ENCODE data around the gene FBXW9. TPM values are rescaled to one million over a fixed set of nuclear protein-coding genes. Genes with fewer than 3 reads are reported as not detected.
A peak's percentile ranks its signal among the peaks of the same experiment; 100 is the strongest.
"Not testable (repeated sequence)": the region's sequence is repeated elsewhere in the genome, so short reads cannot be mapped to it uniquely, and the experiment has no call there.

FBXW9 gene
- total RNA-seq, 1 donor from 2014 or later = 3.1 TPM

GRCh38 chr19:12647047-12647446 lies 49.4 kb downstream of the FBXW9 start:
- Histone ChIP-seq H3K9me3 (ENCODE audit: control insufficient read depth in 3 of 3, low read length in 3 of 3) (no peaks in the 10 kb centered on the region), H3K27ac (ENCODE audit: low read depth, low read length) (no peak overlapping the region), H3K36me3 (ENCODE audit: control insufficient read depth in 3 of 3, insufficient read depth in 3 of 3, low read length in 3 of 3) (peaks cover 2 to 8% (median 2%) of the 10 kb centered on the region in 3 donors), H3K4me3 (ENCODE audit: low read length in 3 of 3) (no peak overlapping the region), H3K4me1 (ENCODE audit: control insufficient read depth in 3 of 3, insufficient read depth in 3 of 3, low read length in 3 of 3) (peaks cover 7% of the 10 kb centered on the region in 3 donors), H3K27me3 (ENCODE audit: control insufficient read depth in 3 of 3, insufficient read depth in 3 of 3, low read length in 3 of 3) (no peaks in the 10 kb centered on the region), H3K9ac (ENCODE audit: low read depth in 1 of 3, low read length in 3 of 3) (no peak overlapping the region)

- no peaks in the 10 kb centered on the region for H3K27me3 ChIP-seq (ENCODE audit: control insufficient read depth in 3 of 3, insufficient read depth in 3 of 3, low read length in 3 of 3)
- H3K4me3 ChIP-seq (ENCODE audit: low read length in 3 of 3) = no peak overlapping the region
- H3K4me1 ChIP-seq (ENCODE audit: control insufficient read depth in 3 of 3, insufficient read depth in 3 of 3, low read length in 3 of 3) = peaks cover 7% of the 10 kb centered on the region in 3 donors
- no peak overlapping the region for H3K27ac ChIP-seq (ENCODE audit: low read depth, low read length)
- H3K36me3 ChIP-seq (ENCODE audit: control insufficient read depth in 3 of 3, insufficient read depth in 3 of 3, low read length in 3 of 3) = peaks cover 0 to 7% (median 2%) of the 10 kb centered on the region in 3 donors
- no peak overlapping the region for H3K9ac ChIP-seq (ENCODE audit: low read depth in 1 of 3, low read length in 3 of 3)
- no peaks in the 10 kb centered on the region for H3K9me3 ChIP-seq (ENCODE audit: control insufficient read depth in 3 of 3, low read length in 3 of 3)
Observed at GRCh38 chr19:12646551-12646950, 49.9 kb downstream of the FBXW9 start.

- H3K27ac ChIP-seq (ENCODE audit: low read depth, low read length); H3K4me3 ChIP-seq (ENCODE audit: low read length in 3 of 3); H3K36me3 ChIP-seq (ENCODE audit: control insufficient read depth in 3 of 3, insufficient read depth in 3 of 3, low read length in 3 of 3); H3K27me3 ChIP-seq (ENCODE audit: control insufficient read depth in 3 of 3, insufficient read depth in 3 of 3, low read length in 3 of 3); H3K9me3 ChIP-seq (ENCODE audit: control insufficient read depth in 3 of 3, low read length in 3 of 3); H3K9ac ChIP-seq (ENCODE audit: low read depth in 1 of 3, low read length in 3 of 3): not testable (repeated sequence)
- H3K4me1 ChIP-seq (ENCODE audit: control insufficient read depth in 3 of 3, insufficient read depth in 3 of 3, low read length in 3 of 3) = peaks cover 14 to 16% (median 14%) of the 10 kb centered on the region in 3 donors
Observed at GRCh38 chr19:12643716-12644115, 52.7 kb downstream of the FBXW9 start.

GRCh38 chr19:12642506-12642905 lies 53.9 kb downstream of the FBXW9 start:
- Histone ChIP-seq H3K4me1 (ENCODE audit: control insufficient read depth in 3 of 3, insufficient read depth in 3 of 3, low read length in 3 of 3) (peaks cover 7 to 9% (median 7%) of the 10 kb centered on the region in 3 donors), H3K36me3 (ENCODE audit: control insufficient read depth in 3 of 3, insufficient read depth in 3 of 3, low read length in 3 of 3) (no peaks in the 10 kb centered on the region), H3K9ac (ENCODE audit: low read depth in 1 of 3, low read length in 3 of 3) (no peak overlapping the region), H3K9me3 (ENCODE audit: control insufficient read depth in 3 of 3, low read length in 3 of 3) (no peaks in the 10 kb centered on the region), H3K4me3 (ENCODE audit: low read length in 3 of 3) (no peak overlapping the region), H3K27me3 (ENCODE audit: control insufficient read depth in 3 of 3, insufficient read depth in 3 of 3, low read length in 3 of 3) (no peaks in the 10 kb centered on the region), H3K27ac (ENCODE audit: low read depth, low read length) (no peak overlapping the region)

- Histone ChIP-seq H3K36me3 (ENCODE audit: control insufficient read depth in 3 of 3, insufficient read depth in 3 of 3, low read length in 3 of 3) (no peaks in the 10 kb centered on the region), H3K4me1 (ENCODE audit: control insufficient read depth in 3 of 3, insufficient read depth in 3 of 3, low read length in 3 of 3) (peaks cover 7 to 9% (median 7%) of the 10 kb centered on the region in 3 donors), H3K4me3 (ENCODE audit: low read length in 3 of 3) (no peak overlapping the region), H3K27ac (ENCODE audit: low read depth, low read length) (no peak overlapping the region), H3K9ac (ENCODE audit: low read depth in 1 of 3, low read length in 3 of 3) (no peak overlapping the region), H3K27me3 (ENCODE audit: control insufficient read depth in 3 of 3, insufficient read depth in 3 of 3, low read length in 3 of 3) (no peaks in the 10 kb centered on the region), H3K9me3 (ENCODE audit: control insufficient read depth in 3 of 3, low read length in 3 of 3) (no peaks in the 10 kb centered on the region)
Observed at GRCh38 chr19:12641456-12641855, 55.0 kb downstream of the FBXW9 start.

- H3K9me3 ChIP-seq (ENCODE audit: control insufficient read depth in 3 of 3, low read length in 3 of 3) = no peaks in the 10 kb centered on the region
- peak overlapping the region; percentile 32 to 65 (median 62) for H3K9ac ChIP-seq (ENCODE audit: low read depth in 1 of 3, low read length in 3 of 3)
- H3K4me3 ChIP-seq (ENCODE audit: low read length in 3 of 3) = peak overlapping the region; percentile 26 to 60 (median 52)
- H3K36me3 ChIP-seq (ENCODE audit: control insufficient read depth in 3 of 3, insufficient read depth in 3 of 3, low read length in 3 of 3) = no peaks in the 10 kb centered on the region
- peaks cover 7 to 9% (median 7%) of the 10 kb centered on the region in 3 donors for H3K4me1 ChIP-seq (ENCODE audit: control insufficient read depth in 3 of 3, insufficient read depth in 3 of 3, low read length in 3 of 3)
- H3K27me3 ChIP-seq (ENCODE audit: control insufficient read depth in 3 of 3, insufficient read depth in 3 of 3, low read length in 3 of 3) = no peaks in the 10 kb centered on the region
- no peak overlapping the region for H3K27ac ChIP-seq (ENCODE audit: low read depth, low read length)
Observed at GRCh38 chr19:12639901-12640613, 56.4 kb downstream of the FBXW9 start.

Small RNA genes lying within 50 kb of the gene (small RNA-seq; reads per million reads assigned to genes)
- gene SNORD41 = 23.8 reads per million, percentile 94 among the genes with 10 or more reads in this experiment

Other genes starting within 250 kb of the FBXW9 start
- 5.7 TPM for gene ZNF709, start 211.8 kb downstream of the FBXW9 start, total RNA-seq
- gene ZNF564, start 145.1 kb downstream of the FBXW9 start, total RNA-seq = 19.8 TPM
- 5.2 TPM for gene ZNF490, start 85.8 kb downstream of the FBXW9 start, total RNA-seq
- gene ZNF791, start 85.7 kb downstream of the FBXW9 start, total RNA-seq = 10.4 TPM
- 31.3 TPM for gene MAN2B1, start 29.9 kb downstream of the FBXW9 start, total RNA-seq
- 6.3 TPM for gene WDR83, start 29.8 kb downstream of the FBXW9 start, total RNA-seq
- 56.9 TPM for gene DHPS, start 14.8 kb downstream of the FBXW9 start, total RNA-seq
- not detected for gene GNG14, start 8.6 kb downstream of the FBXW9 start, total RNA-seq
- 20.4 TPM for gene TNPO2, start 27.3 kb upstream of the FBXW9 start, total RNA-seq
- gene TRIR, start 38.1 kb upstream of the FBXW9 start, total RNA-seq = 175 TPM
- 53.8 TPM for gene GET3, start 40.9 kb upstream of the FBXW9 start, total RNA-seq
- not detected for gene BEST2, start 55.2 kb upstream of the FBXW9 start, total RNA-seq
- gene HOOK2, start 78.9 kb upstream of the FBXW9 start, total RNA-seq = 13.6 TPM
- 31.3 TPM for gene JUNB, start 94.9 kb upstream of the FBXW9 start, total RNA-seq
- gene PRDX2, start 105.2 kb upstream of the FBXW9 start, total RNA-seq = 207 TPM
- gene THSD8, start 105.4 kb upstream of the FBXW9 start, total RNA-seq = not detected
- gene RNASEH2A, start 110.0 kb upstream of the FBXW9 start, total RNA-seq = 5.7 TPM
- gene RTBDN, start 137.9 kb upstream of the FBXW9 start, total RNA-seq = not detected
- gene MAST1, start 141.9 kb upstream of the FBXW9 start, total RNA-seq = not detected
- gene DNASE2, start 184.8 kb upstream of the FBXW9 start, total RNA-seq = 10.4 TPM
- gene KLF1, start 190.6 kb upstream of the FBXW9 start, total RNA-seq = 2.1 TPM
- gene GCDH, start 194.5 kb upstream of the FBXW9 start, total RNA-seq = 39.7 TPM
- not detected for gene SYCE2, start 222.7 kb upstream of the FBXW9 start, total RNA-seq
- 49.1 TPM for gene FARSA, start 237.1 kb upstream of the FBXW9 start, total RNA-seq
- 382 TPM for gene CALR, start 242.0 kb upstream of the FBXW9 start, total RNA-seq
- gene RAD23A, start 249.2 kb upstream of the FBXW9 start, total RNA-seq = 57.9 TPM

Measured in skeletal muscle tissue (tissue), 5 donors.